Measurements from ENCODE around the gene PLCG2. TPM values are rescaled to one million over a fixed set of nuclear protein-coding genes. Genes with fewer than 3 reads are reported as not detected.

The PLCG2 gene
- total RNA-seq, 1 experiment from 2014 or later, result 574 TPM

GRCh38 chr16:81942007-81942601, 163.0 kb downstream of the PLCG2 start:
- DNase-seq, result no peak
- H3K79me2 ChIP-seq (ENCODE audit: low read length), result no peaks in the 10 kb centered on the region; the same call in none of the 2 replicates
- no peak overlapping the region for H3K4me3 ChIP-seq (ENCODE audit: low read length)
- peaks cover 98% of the 10 kb centered on the region for H3K36me3 ChIP-seq (ENCODE audit: insufficient read depth, low read length)
- no peak overlapping the region for H3K4me2 ChIP-seq (ENCODE audit: low read depth, low read length, poor library complexity, severe bottlenecking)
- H2AFZ ChIP-seq (ENCODE audit: low read length), result no peak overlapping the region
- no peak overlapping the region for H3K27ac ChIP-seq (ENCODE audit: low read length)
- no peak overlapping the region for H3K9ac ChIP-seq (ENCODE audit: low read length)
- H3K9me2 ChIP-seq (replicated peaks; ENCODE audit: insufficient read depth, low read length), result no peaks in the 10 kb centered on the region
- H3K27me3 ChIP-seq (ENCODE audit: low read length), result no peaks in the 10 kb centered on the region
- no peaks in the 10 kb centered on the region for H3K9me3 ChIP-seq (ENCODE audit: low read length)
- H3K4me1 ChIP-seq (ENCODE audit: low read length), result no peaks in the 10 kb centered on the region
- peaks cover 20% of the 10 kb centered on the region; the same call in 1 of the 2 replicates for H4K20me1 ChIP-seq (ENCODE audit: insufficient read depth, low read depth, low read length)

DNA sequence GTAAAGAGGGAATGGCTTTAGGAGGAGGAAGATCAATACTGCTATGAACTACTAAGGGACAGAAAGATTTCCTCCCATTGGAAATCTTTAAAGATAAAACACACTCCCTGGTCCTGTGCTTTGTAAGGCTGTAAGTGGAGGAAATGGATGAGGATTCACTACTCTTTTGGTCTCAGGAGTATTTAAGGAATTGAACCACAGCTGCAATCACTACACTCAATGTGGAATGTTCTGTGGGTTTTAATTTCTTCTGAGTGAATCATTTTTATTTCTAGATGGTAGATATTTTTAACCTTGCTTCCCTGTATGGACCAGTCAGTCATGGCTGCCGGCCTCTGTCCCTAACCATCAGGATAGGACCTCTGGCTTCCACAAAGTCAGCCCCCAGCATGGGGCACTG, 166.6 kb downstream of the PLCG2 start:
- no peak overlapping the region for H3K27ac ChIP-seq (ENCODE audit: low read length)
- peaks cover 13% of the 10 kb centered on the region; the same call in 1 of the 2 replicates for H4K20me1 ChIP-seq (ENCODE audit: insufficient read depth, low read depth, low read length)
- DNase-seq, result no peak
- no peaks in the 10 kb centered on the region; the same call in none of the 2 replicates for H3K79me2 ChIP-seq (ENCODE audit: low read length)
- H3K9me2 ChIP-seq (replicated peaks; ENCODE audit: insufficient read depth, low read length), result no peaks in the 10 kb centered on the region
- H3K36me3 ChIP-seq (ENCODE audit: insufficient read depth, low read length), result peaks cover 100% of the 10 kb centered on the region
- H3K9me3 ChIP-seq (ENCODE audit: low read length), result no peaks in the 10 kb centered on the region
- H3K4me3 ChIP-seq (ENCODE audit: low read length), result no peak overlapping the region
- no peaks in the 10 kb centered on the region for H3K4me1 ChIP-seq (ENCODE audit: low read length)
- H3K4me2 ChIP-seq (ENCODE audit: low read depth, low read length, poor library complexity, severe bottlenecking), result no peak overlapping the region
- H3K27me3 ChIP-seq (ENCODE audit: low read length), result no peaks in the 10 kb centered on the region
- no peak overlapping the region for H2AFZ ChIP-seq (ENCODE audit: low read length)
- no peak overlapping the region for H3K9ac ChIP-seq (ENCODE audit: low read length)

DNA sequence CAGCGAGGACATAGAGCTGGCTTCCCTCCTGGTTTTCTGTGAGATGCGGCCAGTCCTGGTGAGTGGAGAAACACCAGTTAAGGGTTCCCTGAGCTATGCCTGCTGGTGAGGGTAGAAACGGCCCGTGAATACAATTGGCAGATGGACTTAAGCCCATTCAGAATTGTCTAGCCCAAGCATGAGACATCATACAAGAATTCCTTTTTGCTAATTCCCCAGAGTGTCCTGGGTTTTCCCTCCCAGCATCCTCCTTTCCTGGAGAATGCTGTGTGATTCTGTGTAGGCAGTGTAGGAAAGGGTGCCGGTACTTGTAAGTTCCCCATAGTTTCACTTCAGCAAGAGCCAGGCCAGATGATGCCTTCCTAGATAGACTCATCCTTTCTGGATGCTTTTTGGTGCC, 167.1 kb downstream of the PLCG2 start:
- Histone ChIP-seq H3K27ac (ENCODE audit: low read length) (no peak overlapping the region), H3K36me3 (ENCODE audit: insufficient read depth, low read length) (peaks cover 100% of the 10 kb centered on the region), H2AFZ (ENCODE audit: low read length) (no peak overlapping the region), H4K20me1 (ENCODE audit: insufficient read depth, low read depth, low read length) (peaks cover 13% of the 10 kb centered on the region; the same call in 1 of the 2 replicates), H3K79me2 (ENCODE audit: low read length) (no peaks in the 10 kb centered on the region; the same call in none of the 2 replicates), H3K9ac (ENCODE audit: low read length) (no peak overlapping the region), H3K4me2 (ENCODE audit: low read depth, low read length, poor library complexity, severe bottlenecking) (no peak overlapping the region), H3K9me2 (replicated peaks; ENCODE audit: insufficient read depth, low read length) (no peaks in the 10 kb centered on the region), H3K27me3 (ENCODE audit: low read length) (no peaks in the 10 kb centered on the region), H3K4me3 (ENCODE audit: low read length) (no peak overlapping the region), H3K9me3 (ENCODE audit: low read length) (no peaks in the 10 kb centered on the region), H3K4me1 (ENCODE audit: low read length) (no peaks in the 10 kb centered on the region)
- no peak for DNase-seq

- Histone ChIP-seq H3K4me1 (ENCODE audit: low read length) (no peaks in the 10 kb centered on the region), H3K27ac (ENCODE audit: low read length) (no peak overlapping the region), H3K4me2 (ENCODE audit: low read depth, low read length, poor library complexity, severe bottlenecking) (no peak overlapping the region), H3K9me2 (replicated peaks; ENCODE audit: insufficient read depth, low read length) (no peaks in the 10 kb centered on the region), H3K9ac (ENCODE audit: low read length) (no peak overlapping the region), H3K27me3 (ENCODE audit: low read length) (no peaks in the 10 kb centered on the region), H3K4me3 (ENCODE audit: low read length) (no peak overlapping the region), H4K20me1 (ENCODE audit: insufficient read depth, low read depth, low read length) (peaks cover 29% of the 10 kb centered on the region; the same call in 1 of the 2 replicates), H3K9me3 (ENCODE audit: low read length) (no peaks in the 10 kb centered on the region), H3K36me3 (ENCODE audit: insufficient read depth, low read length) (peaks cover 98% of the 10 kb centered on the region), H2AFZ (ENCODE audit: low read length) (no peak overlapping the region), H3K79me2 (ENCODE audit: low read length) (no peaks in the 10 kb centered on the region)
- DNase-seq, result no peak
These were observed 172.5 kb downstream of the PLCG2 start for GRCh38 chr16:81951564-81951963.

- no peak for DNase-seq
- no peak overlapping the region for H3K4me3 ChIP-seq (ENCODE audit: low read length)
- H4K20me1 ChIP-seq (ENCODE audit: insufficient read depth, low read depth, low read length), result peaks cover 49% of the 10 kb centered on the region; the same call in 1 of the 2 replicates
- no peak overlapping the region for H3K4me2 ChIP-seq (ENCODE audit: low read depth, low read length, poor library complexity, severe bottlenecking)
- H3K36me3 ChIP-seq (ENCODE audit: insufficient read depth, low read length), result peaks cover 89% of the 10 kb centered on the region
- H2AFZ ChIP-seq (ENCODE audit: low read length), result no peak overlapping the region
- no peaks in the 10 kb centered on the region for H3K79me2 ChIP-seq (ENCODE audit: low read length)
- H3K27me3 ChIP-seq (ENCODE audit: low read length), result no peaks in the 10 kb centered on the region
- no peak overlapping the region for H3K9ac ChIP-seq (ENCODE audit: low read length)
- H3K9me2 ChIP-seq (replicated peaks; ENCODE audit: insufficient read depth, low read length), result no peaks in the 10 kb centered on the region
- no peaks in the 10 kb centered on the region for H3K4me1 ChIP-seq (ENCODE audit: low read length)
- no peak overlapping the region for H3K27ac ChIP-seq (ENCODE audit: low read length)
- no peaks in the 10 kb centered on the region for H3K9me3 ChIP-seq (ENCODE audit: low read length)
These were observed 177.3 kb downstream of the PLCG2 start for GRCh38 chr16:81956213-81956948.

DNA sequence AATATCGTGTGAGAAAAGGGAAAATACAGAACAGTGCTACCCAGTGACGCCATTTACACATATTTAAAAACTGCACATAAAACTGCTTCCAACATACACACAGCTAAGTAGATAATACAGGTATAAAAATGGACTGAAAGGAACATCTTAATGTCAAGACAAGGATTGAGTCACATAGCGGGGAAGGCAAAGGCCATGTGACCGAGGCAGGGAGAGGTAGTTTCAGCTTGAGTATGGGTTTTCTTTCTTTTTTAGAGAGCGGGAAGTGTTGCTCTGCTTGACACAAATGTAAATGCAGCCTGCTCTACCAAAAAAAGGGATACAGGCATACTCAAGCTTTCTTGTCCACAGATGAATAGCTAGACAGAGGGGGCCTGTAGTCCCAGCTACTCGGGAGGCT, 185.7 kb downstream of the PLCG2 start:
- Histone ChIP-seq H3K9me3 (ENCODE audit: low read length) (no peaks in the 10 kb centered on the region), H3K27ac (ENCODE audit: low read length) (no peak overlapping the region), H3K4me3 (ENCODE audit: low read length) (no peak overlapping the region), H3K4me2 (ENCODE audit: low read depth, low read length, poor library complexity, severe bottlenecking) (no peak overlapping the region), H3K27me3 (ENCODE audit: low read length) (no peaks in the 10 kb centered on the region), H4K20me1 (ENCODE audit: insufficient read depth, low read depth, low read length) (peaks cover 24% of the 10 kb centered on the region), H3K9me2 (replicated peaks; ENCODE audit: insufficient read depth, low read length) (no peaks in the 10 kb centered on the region), H3K79me2 (ENCODE audit: low read length) (no peaks in the 10 kb centered on the region), H3K9ac (ENCODE audit: low read length) (no peak overlapping the region), H3K4me1 (ENCODE audit: low read length) (peaks cover 5% of the 10 kb centered on the region; the same call in 1 of the 2 replicates), H2AFZ (ENCODE audit: low read length) (no peak overlapping the region), H3K36me3 (ENCODE audit: insufficient read depth, low read length) (peaks cover 12% of the 10 kb centered on the region; the same call in 1 of the 2 replicates)
- DNase-seq, result peak; percentile 62

GRCh38 chr16:81967358-81967757, 188.3 kb downstream of the PLCG2 start:
- Histone ChIP-seq H3K4me2 (ENCODE audit: low read depth, low read length, poor library complexity, severe bottlenecking) (no peak overlapping the region), H4K20me1 (ENCODE audit: insufficient read depth, low read depth, low read length) (peaks cover 12% of the 10 kb centered on the region; the same call in 1 of the 2 replicates), H2AFZ (ENCODE audit: low read length) (no peak overlapping the region), H3K4me1 (ENCODE audit: low read length) (peaks cover 5% of the 10 kb centered on the region; the same call in 1 of the 2 replicates), H3K27ac (ENCODE audit: low read length) (no peak overlapping the region), H3K9ac (ENCODE audit: low read length) (no peak overlapping the region), H3K79me2 (ENCODE audit: low read length) (no peaks in the 10 kb centered on the region), H3K9me2 (replicated peaks; ENCODE audit: insufficient read depth, low read length) (no peaks in the 10 kb centered on the region), H3K4me3 (ENCODE audit: low read length) (no peak overlapping the region), H3K9me3 (ENCODE audit: low read length) (no peaks in the 10 kb centered on the region), H3K36me3 (ENCODE audit: insufficient read depth, low read length) (no peaks in the 10 kb centered on the region), H3K27me3 (ENCODE audit: low read length) (no peaks in the 10 kb centered on the region)
- DNase-seq, result peak; percentile 68

- H3K27ac ChIP-seq (ENCODE audit: low read length), result no peak overlapping the region
- no peak overlapping the region for H3K4me3 ChIP-seq (ENCODE audit: low read length)
- H2AFZ ChIP-seq (ENCODE audit: low read length), result no peak overlapping the region
- H4K20me1 ChIP-seq (ENCODE audit: insufficient read depth, low read depth, low read length), result no peaks in the 10 kb centered on the region
- no peaks in the 10 kb centered on the region for H3K79me2 ChIP-seq (ENCODE audit: low read length)
- no peaks in the 10 kb centered on the region for H3K9me2 ChIP-seq (replicated peaks; ENCODE audit: insufficient read depth, low read length)
- H3K4me1 ChIP-seq (ENCODE audit: low read length), result peaks cover 5% of the 10 kb centered on the region; the same call in 1 of the 2 replicates
- H3K36me3 ChIP-seq (ENCODE audit: insufficient read depth, low read length), result no peaks in the 10 kb centered on the region
- no peak overlapping the region for H3K9ac ChIP-seq (ENCODE audit: low read length)
- no peaks in the 10 kb centered on the region for H3K9me3 ChIP-seq (ENCODE audit: low read length)
- DNase-seq, result no peak
- H3K27me3 ChIP-seq (ENCODE audit: low read length), result no peaks in the 10 kb centered on the region
- H3K4me2 ChIP-seq (ENCODE audit: low read depth, low read length, poor library complexity, severe bottlenecking), result no peak overlapping the region
These were observed 192.8 kb downstream of the PLCG2 start for GRCh38 chr16:81971853-81972252.
